Embryonic facial prominence (tissue), 1 donor: ENCODE data around the gene OVCH2.
"Not testable (repeated sequence)": the region's sequence is repeated elsewhere in the genome, so short reads cannot be mapped to it uniquely, and the experiment has no call there.

ENCODE experiments used
- DNase-seq: peaks from one replicate; pipeline ENCODE4 v3.0.0-alpha.2; 2016; ENCODE audit errors: extremely low spot score

OVCH2 gene, protein sequence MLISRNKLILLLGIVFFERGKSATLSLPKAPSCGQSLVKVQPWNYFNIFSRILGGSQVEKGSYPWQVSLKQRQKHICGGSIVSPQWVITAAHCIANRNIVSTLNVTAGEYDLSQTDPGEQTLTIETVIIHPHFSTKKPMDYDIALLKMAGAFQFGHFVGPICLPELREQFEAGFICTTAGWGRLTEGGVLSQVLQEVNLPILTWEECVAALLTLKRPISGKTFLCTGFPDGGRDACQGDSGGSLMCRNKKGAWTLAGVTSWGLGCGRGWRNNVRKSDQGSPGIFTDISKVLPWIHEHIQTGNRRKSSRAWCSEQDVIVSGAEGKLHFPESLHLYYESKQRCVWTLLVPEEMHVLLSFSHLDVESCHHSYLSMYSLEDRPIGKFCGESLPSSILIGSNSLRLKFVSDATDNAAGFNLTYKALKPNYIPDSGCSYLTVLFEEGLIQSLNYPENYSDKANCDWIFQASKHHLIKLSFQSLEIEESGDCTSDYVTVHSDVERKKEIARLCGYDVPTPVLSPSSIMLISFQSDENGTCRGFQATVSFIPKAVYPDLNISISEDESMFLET

DNA sequence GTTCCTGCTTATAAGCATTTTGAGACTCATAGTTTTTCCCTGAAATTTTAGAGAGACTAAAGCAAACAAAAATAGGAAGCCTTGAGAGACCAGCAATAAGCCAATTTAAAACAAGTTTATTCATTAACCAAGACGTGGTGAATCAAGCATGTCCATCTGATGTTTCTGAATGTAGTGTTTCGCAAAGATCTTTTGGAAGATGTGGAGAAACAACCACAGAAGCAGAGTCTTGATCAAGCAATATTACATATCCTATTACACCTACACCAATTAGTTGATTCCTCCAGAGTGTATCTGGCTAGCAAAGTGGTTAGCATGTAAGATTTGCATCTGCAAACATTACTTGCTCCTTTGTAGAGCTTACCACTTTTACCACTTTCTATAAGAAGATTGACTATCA is at the start of gene OVCH2:
OVCH2 (minus strand) TSS at position 101 of the 400 bp plus-strand sequence; CDS start at position 18, 83 bp downstream.
- no peak for DNase-seq

DNA sequence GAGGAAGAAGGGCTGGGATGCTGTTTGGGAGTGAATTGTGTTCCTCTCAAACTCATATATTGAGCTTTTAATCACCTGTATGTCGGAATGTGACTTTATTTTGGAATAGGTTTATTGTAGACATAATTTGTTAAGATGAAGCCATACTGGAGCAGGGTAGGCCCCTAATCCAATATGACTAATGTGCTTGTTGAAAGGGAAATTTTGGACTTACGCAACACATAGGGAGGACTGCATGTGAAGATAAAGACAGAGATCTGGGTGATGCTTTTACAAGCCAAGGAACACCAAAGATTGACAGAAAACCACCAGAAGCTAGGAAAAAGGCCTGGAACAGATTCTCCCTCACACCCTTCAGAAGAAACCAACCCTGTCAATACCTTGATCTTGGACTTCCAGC is 43.2 kb upstream of the OVCH2 start:
- no peak for DNase-seq

- DNase-seq: not testable (repeated sequence)
These were observed 28.5 kb upstream of the OVCH2 start for GRCh38 chr11:7734767-7735166.

DNA sequence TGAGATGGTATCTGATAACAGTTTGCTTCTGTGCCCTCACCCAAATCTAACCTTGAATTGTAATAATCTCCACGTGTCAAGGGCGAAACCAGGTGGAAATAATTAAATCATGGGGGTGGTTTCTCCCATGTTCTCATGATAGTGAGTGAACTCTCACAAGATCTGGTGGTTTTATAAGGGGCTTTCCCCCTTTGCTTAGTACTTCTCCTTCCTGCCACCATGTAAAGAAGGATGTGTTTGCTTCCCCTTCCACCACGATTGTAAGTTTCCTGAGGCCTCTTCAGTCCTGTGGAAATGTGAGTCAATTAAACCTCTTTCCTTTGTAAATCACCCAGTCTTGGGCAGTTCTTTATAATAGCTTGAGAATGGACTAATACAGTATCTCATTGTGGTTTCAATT is 8.5 kb upstream of the OVCH2 start:
- no peak for DNase-seq

- no peak for DNase-seq
These were observed 2.5 kb downstream of the OVCH2 start for GRCh38 chr11:7703740-7704139.

- DNase-seq: no peak
These were observed 9.9 kb downstream of the OVCH2 start for GRCh38 chr11:7696424-7696823.

- no peak for DNase-seq
These were observed 12.0 kb downstream of the OVCH2 start for GRCh38 chr11:7694235-7694634.

GRCh38 chr11:7692426-7692825 is 13.9 kb downstream of the OVCH2 start:
- no peak for DNase-seq

GRCh38 chr11:7691759-7692350 is 14.4 kb downstream of the OVCH2 start:
- no peak for DNase-seq

- no peak for DNase-seq
These were observed 15.6 kb downstream of the OVCH2 start for GRCh38 chr11:7690648-7691047.

DNA sequence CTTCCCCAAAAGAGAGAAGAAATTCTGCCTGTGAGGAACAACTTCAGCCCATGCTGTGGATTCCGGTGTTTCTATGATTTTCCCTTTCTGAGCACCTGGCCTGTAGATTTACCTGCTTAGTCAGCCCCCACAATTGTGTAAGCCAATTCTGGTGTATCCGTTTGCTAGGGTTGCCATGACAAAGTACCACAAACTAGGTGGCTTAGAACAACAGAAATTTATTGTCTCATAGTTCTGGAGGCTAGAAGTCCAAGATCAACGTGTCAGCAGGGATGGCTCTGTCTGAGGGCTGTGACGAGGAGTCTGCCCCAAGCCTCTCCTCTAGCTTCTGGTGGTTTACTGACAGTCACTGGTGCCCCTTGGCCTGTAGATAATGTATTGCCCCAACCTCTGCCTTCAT is 17.0 kb downstream of the OVCH2 start:
- DNase-seq: no peak

- DNase-seq: peak; percentile 46
These were observed 17.9 kb downstream of the OVCH2 start for GRCh38 chr11:7688238-7688826.

- DNase-seq: no peak
These were observed 18.9 kb downstream of the OVCH2 start for GRCh38 chr11:7687386-7687785.

GRCh38 chr11:7686761-7687160 is 19.5 kb downstream of the OVCH2 start:
- DNase-seq: no peak

DNA sequence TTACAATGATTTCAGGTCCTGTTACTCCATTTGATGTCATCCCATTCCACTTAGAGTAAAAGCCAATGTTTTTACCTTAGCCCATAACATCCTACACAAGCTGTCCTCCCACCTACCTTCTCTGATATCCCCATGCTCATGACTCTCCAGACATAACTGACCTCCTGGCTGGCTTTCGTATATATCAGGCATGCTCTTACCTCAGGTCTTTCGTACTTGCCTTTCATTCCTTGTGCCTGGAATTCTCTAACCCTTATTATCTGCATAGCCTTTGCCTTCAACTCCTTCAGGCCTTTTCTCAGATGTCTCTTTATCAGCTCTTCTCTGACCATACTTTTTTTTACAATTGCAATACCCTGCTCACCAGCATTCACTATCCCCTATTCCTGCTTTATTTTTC is 22.7 kb downstream of the OVCH2 start:
- no peak for DNase-seq

DNA sequence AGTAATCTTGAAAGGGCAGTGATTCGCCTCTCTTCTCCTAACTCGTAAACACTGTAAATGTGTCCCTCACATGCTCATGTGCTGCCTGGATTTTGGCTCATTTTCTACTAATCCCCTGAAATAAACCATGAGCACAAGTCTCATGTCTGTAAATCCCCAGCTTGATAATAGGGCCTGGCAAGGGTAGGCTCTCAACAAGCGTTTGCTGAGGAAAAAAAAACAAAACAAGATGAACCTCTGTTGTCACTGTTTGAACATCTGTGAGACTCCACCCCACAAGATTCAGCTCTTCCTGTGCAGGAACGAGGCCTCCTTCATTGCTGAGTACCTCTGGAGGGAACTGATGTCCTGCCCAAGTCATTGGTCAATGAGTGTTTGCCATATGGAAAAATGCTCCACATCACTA is 28.5 kb downstream of the OVCH2 start:
- no peak for DNase-seq

- DNase-seq: no peak
These were observed 29.2 kb downstream of the OVCH2 start for GRCh38 chr11:7677071-7677470.

DNA sequence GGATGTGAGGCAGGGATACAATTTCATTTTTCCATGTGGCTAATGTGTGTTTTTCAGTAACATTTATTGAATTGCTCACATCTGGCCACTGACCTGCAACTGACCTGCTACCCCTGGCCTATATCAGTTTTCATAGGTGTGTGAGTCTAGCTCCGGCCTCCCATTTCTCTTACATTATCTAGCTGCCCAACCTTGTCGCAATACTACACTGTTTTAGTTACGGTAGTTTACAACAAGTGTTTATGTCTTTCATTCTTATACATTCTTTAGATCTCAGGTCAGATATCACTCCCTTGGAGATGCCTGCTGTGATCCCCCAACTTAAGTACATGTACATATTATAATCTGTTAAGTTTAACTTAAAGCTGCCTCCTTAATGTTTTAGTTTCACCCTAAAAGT is 30.6 kb downstream of the OVCH2 start:
- no peak for DNase-seq

DNA sequence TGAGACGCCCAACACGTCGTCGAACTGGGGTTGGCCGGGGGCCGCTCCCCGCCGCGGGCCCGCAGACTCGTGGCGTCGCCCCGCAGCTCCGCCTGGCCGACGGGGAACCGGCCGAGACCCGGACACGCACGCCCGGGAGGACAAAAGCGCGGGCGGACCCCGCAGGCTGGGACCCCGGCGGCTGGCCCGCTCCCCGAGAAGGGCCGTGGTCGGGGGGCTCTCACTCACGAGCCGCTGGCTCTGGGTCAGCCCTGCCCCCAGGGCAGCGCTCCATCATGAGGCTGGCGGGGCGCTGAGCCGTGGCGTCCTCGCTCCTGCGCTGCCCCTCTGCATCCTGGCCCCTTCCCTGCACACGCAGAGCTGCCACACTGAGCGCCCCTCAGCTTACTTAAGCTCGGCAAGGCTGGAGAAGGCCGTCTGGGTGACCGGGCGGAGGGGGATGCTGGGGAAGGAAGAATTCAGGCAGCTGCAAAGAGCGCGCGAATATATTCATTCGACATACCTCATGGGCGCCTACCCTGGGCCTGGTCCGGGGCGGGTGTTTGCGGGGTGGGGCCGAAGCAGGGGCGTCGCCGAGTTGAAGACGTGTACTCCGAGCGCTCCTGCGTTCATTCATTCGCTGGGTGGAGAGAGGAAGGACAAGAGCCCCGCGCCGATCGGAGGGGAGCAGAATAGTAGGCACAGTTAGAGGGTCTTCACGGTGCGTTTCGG is 32.4 kb downstream of the OVCH2 start:
- DNase-seq: peak; percentile 29

GRCh38 chr11:7672960-7673723 is 33.1 kb downstream of the OVCH2 start, which contains the start of gene CYB5R2:
CYB5R2 (minus strand) TSS chr11:7673500; CDS start chr11:7672825, 675 bp downstream.
- DNase-seq: no peak

DNA sequence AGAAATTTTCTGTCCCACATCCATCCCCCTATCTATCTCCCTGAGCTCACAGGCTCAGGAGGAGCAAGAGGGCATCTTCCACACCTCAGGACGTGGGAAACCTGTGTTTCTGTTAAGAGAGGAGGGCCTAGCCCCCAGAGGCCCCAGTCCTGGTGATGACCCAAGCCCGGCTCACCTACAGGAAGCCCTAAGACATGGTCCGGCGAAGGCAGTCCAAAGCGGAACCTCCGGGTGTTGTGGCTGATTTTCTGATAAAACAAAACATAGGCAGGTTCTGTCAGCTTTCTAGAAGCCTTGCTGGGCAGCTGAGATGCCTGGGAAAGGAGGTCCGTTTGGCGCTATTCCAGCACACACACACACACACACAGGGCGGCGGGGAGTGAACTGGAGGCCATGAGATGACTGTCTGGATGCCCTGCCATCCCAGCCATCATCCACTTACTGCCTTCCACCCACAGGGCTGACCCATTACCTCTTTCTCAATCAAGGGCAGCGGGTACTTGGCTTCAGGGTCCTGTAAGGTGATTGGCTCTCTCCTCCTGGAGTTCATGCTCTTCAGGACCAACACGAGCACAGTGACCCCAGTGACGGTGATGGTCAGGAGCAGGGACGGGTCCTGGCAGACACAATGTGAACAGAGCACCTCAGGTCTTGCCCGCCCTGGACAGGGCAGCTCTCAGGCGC is 33.9 kb downstream of the OVCH2 start:
- DNase-seq: no peak
